Endothelial cell of umbilical vein (primary cell): Measurements from ENCODE around the gene SAP30L. TPM values are rescaled to one million over a fixed set of nuclear protein-coding genes. Genes with fewer than 3 reads are reported as not detected.

Experiments used
- BruUV-seq: library from RNA; stranded (reverse); fragments of 400-500 nt; replicated peaks from 2 replicates; lab custom pipeline; 2021; lab: Mats Ljungman, UMichigan
- CTCF ChIA-PET: fragments of 300-600, 350-600 bp; sonication (Branson Sonifier 250); formaldehyde crosslinking; loops from one replicate; lab custom pipeline; 2021; ENCODE audit warnings: antibody characterized with exemption, inconsistent platforms; lab: Charles Lee
- POLR2A ChIA-PET: fragments of 300-600, 350-600 bp; sonication (Branson Sonifier 250); formaldehyde crosslinking; loops from one replicate; lab custom pipeline; 2021; ENCODE audit warnings: antibody characterized with exemption, inconsistent platforms; lab: Charles Lee
- DNase-seq: peaks from one replicate; pipeline ENCODE4 v3.0.0-alpha.2; 2011; ENCODE audit warnings: low read depth, low spot score
- FAIRE-seq: peaks from 2 replicates; lab custom pipeline; 2011; peaks lifted over from hg19 to GRCh38; lab: Jason Lieb, UNC
- H2AFZ ChIP-seq: 2 replicates; pipeline ENCODE4 v1.6.0; 2012; ENCODE audit warnings: low read depth, low read length, control low read depth, inconsistent platforms
- H3K27ac ChIP-seq: 2 replicates; pipeline ENCODE4 v1.5.1; 2011; ENCODE audit warnings: low read depth, mild to moderate bottlenecking, control low read depth, low read length, moderate library complexity; ENCODE audit not compliant: insufficient read depth
- H3K27me3 ChIP-seq, 2 experiments: 2 replicates each; pipeline versions ENCODE4 v1.6.0 to v1.6.1; 2011; ENCODE audit warnings: low read length in 2 of 2, mixed read lengths in 1 of 2; ENCODE audit not compliant: control insufficient read depth in 2 of 2, insufficient read depth in 2 of 2
- H3K36me3 ChIP-seq, 2 experiments: 2 replicates in 1 of 2; 3 replicates in 1 of 2; pipeline ENCODE4 v1.5.1; 2011; ENCODE audit warnings: low read length in 2 of 2, mild to moderate bottlenecking in 1 of 2, moderate library complexity in 1 of 2; ENCODE audit not compliant: control insufficient read depth in 2 of 2, insufficient read depth in 2 of 2; ENCODE audit errors: extremely low read depth in 1 of 2
- H3K4me1 ChIP-seq: 3 replicates; pipeline ENCODE4 v1.5.1; 2011; ENCODE audit warnings: mild to moderate bottlenecking, low read length; ENCODE audit not compliant: control insufficient read depth, insufficient read depth; ENCODE audit errors: extremely low read depth
- H3K4me2 ChIP-seq: 2 replicates; pipeline ENCODE4 v1.6.1; 2011; ENCODE audit warnings: low read length, control low read depth, mixed read lengths; ENCODE audit not compliant: insufficient read depth
- H3K4me3 ChIP-seq, 3 experiments: fragments of 200-600 bp in 1 of 3; sonication (generic), shearing (Covaris generic) in 1 of 3; replicated peaks in 1 of 3; 2 replicates each; pipeline ENCODE4 v1.5.1; 2011 to 2016; ENCODE audit warnings: control low read depth in 3 of 3, low read length in 3 of 3, mild to moderate bottlenecking in 2 of 3, inconsistent platforms in 1 of 3, low read depth in 1 of 3, moderate library complexity in 1 of 3; ENCODE audit not compliant: insufficient read depth in 1 of 3
- H3K79me2 ChIP-seq: 2 replicates; pipeline ENCODE4 v1.6.0; 2012; ENCODE audit warnings: low read length, inconsistent platforms; ENCODE audit not compliant: control insufficient read depth, insufficient read depth
- H3K9ac ChIP-seq: replicated peaks from 2 replicates; pipeline ENCODE3; 2011; ENCODE audit warnings: low read length, control low read depth; ENCODE audit not compliant: insufficient read depth; ENCODE audit errors: extremely low read depth
- H3K9me1 ChIP-seq: replicated peaks from 3 replicates; pipeline ENCODE4 v1.6.0; 2011; ENCODE audit warnings: mild to moderate bottlenecking, low read length; ENCODE audit not compliant: control insufficient read depth, insufficient read depth; ENCODE audit errors: extremely low read depth
- H3K9me3 ChIP-seq: replicated peaks from 2 replicates; pipeline ENCODE4 v1.5.1; 2012; ENCODE audit warnings: low read length, inconsistent platforms; ENCODE audit not compliant: control insufficient read depth, insufficient read depth
- H4K20me1 ChIP-seq: replicated peaks from 2 replicates; pipeline ENCODE3; 2011; ENCODE audit warnings: mild to moderate bottlenecking, low read length; ENCODE audit not compliant: control insufficient read depth, insufficient read depth; ENCODE audit errors: extremely low read depth
- CTCF ChIP-seq, 2 donors: IDR thresholded peaks; 1 replicate in 1 of 2; 2 replicates in 1 of 2; pipeline ENCODE4 v1.5.1; 2011; ENCODE audit warnings: low read length in 2 of 2, mild to moderate bottlenecking in 2 of 2, moderate library complexity in 2 of 2, control low read depth in 1 of 2, inconsistent platforms in 1 of 2, low read depth in 1 of 2; ENCODE audit not compliant: insufficient read depth in 1 of 2; ENCODE audit errors: extremely low read depth in 1 of 2
- EZH2 ChIP-seq: IDR thresholded peaks from 2 replicates; pipeline ENCODE4 v1.6.1; 2012; ENCODE audit warnings: borderline replicate concordance, low read depth, mild to moderate bottlenecking, moderate library complexity, low read length, inconsistent platforms; ENCODE audit not compliant: severe bottlenecking
- FOS ChIP-seq: IDR thresholded peaks from 2 replicates; pipeline ENCODE4 v1.6.1; 2011; ENCODE audit warnings: mild to moderate bottlenecking, low read length, moderate library complexity, borderline replicate concordance; ENCODE audit not compliant: insufficient read depth
- GATA2 ChIP-seq: IDR thresholded peaks from 2 replicates; pipeline ENCODE4 v1.7.0; 2011; ENCODE audit warnings: low read depth, mild to moderate bottlenecking, moderate library complexity, mixed read lengths, low read length; ENCODE audit not compliant: insufficient read length, insufficient read depth
- JUN ChIP-seq: IDR thresholded peaks from 2 replicates; pipeline ENCODE4 v1.6.1; 2011; ENCODE audit warnings: borderline replicate concordance, low read depth; ENCODE audit not compliant: insufficient read length, insufficient read depth
- MAX ChIP-seq: IDR thresholded peaks from 2 replicates; pipeline ENCODE4 v1.6.1; 2011; ENCODE audit not compliant: insufficient read depth, insufficient read length
- MYC ChIP-seq: IDR thresholded peaks from one replicate; pipeline ENCODE4 v1.6.1; 2011; ENCODE audit warnings: mild to moderate bottlenecking, low read depth, low read length
- POLR2A ChIP-seq: IDR thresholded peaks from 2 replicates; pipeline ENCODE4 v1.6.1; 2012; ENCODE audit warnings: low read depth, mild to moderate bottlenecking, control low read depth, low read length
- POLR2AphosphoS5 ChIP-seq: IDR thresholded peaks from 2 replicates; pipeline ENCODE4 v1.6.1; 2012; ENCODE audit warnings: low read depth, mild to moderate bottlenecking, control low read depth, low read length, moderate library complexity; ENCODE audit not compliant: insufficient read depth
- dilution Hi-C: fragments of 300-500 bp; cut with MboI; formaldehyde crosslinking; loops from one replicate; pipeline ENCODE4 v1.15.0; 2019; ENCODE audit warnings: low sequenced_read_pairs; ENCODE audit not compliant: extremely low pct_ligation_motif_present
- intact Hi-C: fragments of 100-400 bp; cut with micrococcal nuclease; formaldehyde crosslinking; loops from one replicate; pipeline ENCODE4 v1.10.0; 2022
- polyA plus RNA-seq, 4 experiments: library from polyadenylated mRNA; depleted of rRNA in 3 of 4; stranded (reverse) in 3 of 4; unstranded in 1 of 4; fragments of >200 nt; gene quantifications; 2 replicates each; pipeline versions ENCODE4 v1.2.1 to v1.2.3, GENCODE V29; 2011 to 2012; ENCODE audit warnings: missing spikeins in 1 of 4
- total RNA-seq: library from RNA; stranded (reverse); gene quantifications from 2 replicates; pipeline ENCODE4 v1.2.3, GENCODE V29; 2021

Gene SAP30L
- total and polyA plus RNA-seq, 2 donors (not counting 3 experiments of a cell fraction or from before 2014, with no cell fraction given): 18.1 to 37.8 TPM

- TF ChIP-seq MYC: no peak
- TF ChIP-seq POLR2A: no peak
- no peak for TF ChIP-seq EZH2
- TF ChIP-seq MAX: no peak
- no peak for TF ChIP-seq POLR2AphosphoS5
- TF ChIP-seq FOS: no peak
- TF ChIP-seq GATA2: no peak
- TF ChIP-seq JUN: no peak
- no peak for TF ChIP-seq CTCF (IDR thresholded peaks at IDR 0.05; ENCODE audit: extremely low read depth in 1 of 2, insufficient read depth in 1 of 2, low read depth in 1 of 2, low read length in 2 of 2)
- intact Hi-C loops: no loop called here
- no peak overlapping the region for H2AFZ ChIP-seq
Observed at GRCh38 chr5:154403234-154403633, 42.6 kb upstream of the SAP30L start.

More at GRCh38 chr5:154403234-154403633, 42.6 kb upstream of the SAP30L start:
- H3K4me3 ChIP-seq: no peak overlapping the region
- H3K4me1 ChIP-seq: no peaks in the 10 kb centered on the region
- no peaks in the 10 kb centered on the region for H3K36me3 ChIP-seq
- BruUV-seq: no TSS peak
- POLR2A ChIA-PET: no interaction called here
- H3K9me3 ChIP-seq: no peaks in the 10 kb centered on the region
- FAIRE-seq: no peak
- H3K9me1 ChIP-seq: no peaks in the 10 kb centered on the region
- H3K27me3 ChIP-seq: no peaks in the 10 kb centered on the region
- H3K79me2 ChIP-seq: no peaks in the 10 kb centered on the region
- DNase-seq: no peak
- dilution Hi-C loops: no loop called here
- H3K9ac ChIP-seq: no peak overlapping the region
- H3K4me2 ChIP-seq: no peak overlapping the region
- H3K27ac ChIP-seq: no peak overlapping the region
- no peaks in the 10 kb centered on the region for H4K20me1 ChIP-seq
- CTCF ChIA-PET: interaction anchor here (1.0 to 4.5 kb wide), 7 partner anchors 15 to 429 kb away, joined by 3 to 175 read pairs (median 3); partner anchors contain the start of gene GALNT10
